ENCODE measurements around the gene CCR9.

Gene CCR9

DNA sequence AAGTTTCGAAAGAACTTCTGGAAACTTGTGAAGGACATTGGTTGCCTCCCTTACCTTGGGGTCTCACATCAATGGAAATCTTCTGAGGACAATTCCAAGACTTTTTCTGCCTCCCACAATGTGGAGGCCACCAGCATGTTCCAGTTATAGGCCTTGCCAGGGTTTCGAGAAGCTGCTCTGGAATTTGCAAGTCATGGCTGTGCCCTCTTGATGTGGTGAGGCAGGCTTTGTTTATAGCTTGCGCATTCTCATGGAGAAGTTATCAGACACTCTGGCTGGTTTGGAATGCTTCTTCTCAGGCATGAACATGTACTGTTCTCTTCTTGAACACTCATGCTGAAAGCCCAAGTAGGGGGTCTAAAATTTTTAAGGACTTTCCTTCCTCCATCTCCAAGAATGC lies 61.0 kb downstream of the CCR9 start:
- no peak for ATAC-seq (replicated peaks; ENCODE audit: extremely low read depth, poor library complexity, severe bottlenecking)
- Mint-ChIP-seq H3K4me3 (peak overlapping the region; percentile 78), H3K9me3 (no peaks in the 10 kb centered on the region), H3K36me3 (ENCODE audit: insufficient read depth) (peaks cover 29% of the 10 kb centered on the region), H3K4me1 (peaks cover 92% of the 10 kb centered on the region), H3K27ac (ENCODE audit: low read depth) (no peak overlapping the region), H3K27me3 (no peaks in the 10 kb centered on the region)
- no peak for DNase-seq (ENCODE audit: low spot score in 2 of 2)

- Mint-ChIP-seq H3K4me1 (peaks cover 90% of the 10 kb centered on the region), H3K27ac (ENCODE audit: low read depth) (no peak overlapping the region)
- no peak for DNase-seq (ENCODE audit: low spot score in 2 of 2)
These were observed 62.0 kb downstream of the CCR9 start for GRCh38 chr3:45948311-45948781.

DNA sequence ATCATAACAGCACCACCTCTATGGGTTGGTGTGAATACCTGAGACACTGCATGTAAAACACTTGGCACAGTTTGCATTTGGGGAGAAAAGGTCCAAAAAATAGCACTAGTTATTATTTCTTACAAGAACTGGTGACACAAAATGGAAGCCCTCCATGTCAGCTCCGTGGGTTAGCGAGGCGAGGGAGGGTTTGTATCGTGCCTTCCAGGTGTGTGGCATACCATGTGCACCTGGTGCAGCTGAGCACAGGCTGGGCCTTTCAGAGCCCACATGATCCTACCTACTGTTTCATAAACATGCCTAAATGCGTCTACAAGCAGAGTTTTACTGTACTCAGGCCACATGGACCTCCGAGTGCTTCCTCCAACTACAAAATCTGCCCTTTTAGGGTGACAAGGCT lies 62.5 kb downstream of the CCR9 start:
- Mint-ChIP-seq H3K9me3 (no peaks in the 10 kb centered on the region), H3K36me3 (ENCODE audit: insufficient read depth) (peaks cover 36% of the 10 kb centered on the region), H3K4me3 (peak overlapping the region; percentile 34), H3K4me1 (peaks cover 85% of the 10 kb centered on the region), H3K27ac (ENCODE audit: low read depth) (peak overlapping the region; percentile 82), H3K27me3 (no peaks in the 10 kb centered on the region)
- DNase-seq (ENCODE audit: low spot score in 2 of 2) = no peak
- no peak for ATAC-seq (replicated peaks; ENCODE audit: extremely low read depth, poor library complexity, severe bottlenecking)

More at GRCh38 chr3:45948311-45948781, 62.0 kb downstream of the CCR9 start:
- Mint-ChIP-seq H3K4me3 (peak overlapping the region; percentile 34), H3K9me3 (no peaks in the 10 kb centered on the region), H3K27me3 (no peaks in the 10 kb centered on the region), H3K36me3 (ENCODE audit: insufficient read depth) (peaks cover 33% of the 10 kb centered on the region)
- ATAC-seq (replicated peaks; ENCODE audit: extremely low read depth, poor library complexity, severe bottlenecking) = no peak

- H3K4me3 Mint-ChIP-seq = peak overlapping the region; percentile 51
- peak overlapping the region; percentile 82 for H3K27ac Mint-ChIP-seq (ENCODE audit: low read depth)
- peaks cover 82% of the 10 kb centered on the region for H3K4me1 Mint-ChIP-seq
These were observed 63.1 kb downstream of the CCR9 start for GRCh38 chr3:45949432-45949831.

DNA sequence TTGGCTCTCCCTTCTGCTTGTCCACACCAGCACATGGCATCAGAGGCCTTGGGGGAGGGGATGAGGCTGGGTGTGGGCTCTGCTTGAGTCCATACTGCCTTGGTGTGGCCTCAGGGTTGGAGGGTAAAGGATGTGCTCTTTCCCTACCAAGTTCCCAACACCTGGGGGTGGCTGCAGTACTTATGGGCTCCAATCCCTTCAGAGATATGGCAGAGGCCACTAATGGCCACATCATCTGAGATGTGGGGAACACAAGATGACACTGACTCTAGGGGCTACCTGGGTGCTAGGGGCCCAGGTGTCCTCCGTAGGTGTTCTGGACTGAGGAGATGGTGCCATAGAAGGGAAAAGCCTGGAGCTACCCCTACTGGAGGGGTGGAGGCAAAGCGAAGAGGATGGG lies 63.8 kb downstream of the CCR9 start:
- Mint-ChIP-seq H3K36me3 (ENCODE audit: insufficient read depth) (peaks cover 44% of the 10 kb centered on the region), H3K27me3 (no peaks in the 10 kb centered on the region), H3K4me1 (peaks cover 77% of the 10 kb centered on the region)

More at GRCh38 chr3:45949432-45949831, 63.1 kb downstream of the CCR9 start:
- ATAC-seq (replicated peaks; ENCODE audit: extremely low read depth, poor library complexity, severe bottlenecking) (no peak), DNase-seq (ENCODE audit: low spot score in 2 of 2) (no peak)
- Mint-ChIP-seq H3K9me3 (no peaks in the 10 kb centered on the region), H3K27me3 (no peaks in the 10 kb centered on the region), H3K36me3 (ENCODE audit: insufficient read depth) (peaks cover 42% of the 10 kb centered on the region)

GRCh38 chr3:45950686-45951600 lies 64.6 kb downstream of the CCR9 start:
- Mint-ChIP-seq H3K27me3 (no peaks in the 10 kb centered on the region), H3K36me3 (ENCODE audit: insufficient read depth) (peaks cover 49% of the 10 kb centered on the region), H3K4me1 (peaks cover 72% of the 10 kb centered on the region), H3K9me3 (no peaks in the 10 kb centered on the region), H3K27ac (ENCODE audit: low read depth) (peak overlapping the region; percentile 82), H3K4me3 (peak overlapping the region; percentile 51)
- ATAC-seq (replicated peaks; ENCODE audit: extremely low read depth, poor library complexity, severe bottlenecking) = peak; percentile 92
- DNase-seq (ENCODE audit: low spot score in 2 of 2) = peak in 1 of 2 donors; percentile 65

More for the DNA sequence above, 63.8 kb downstream of the CCR9 start:
- Mint-ChIP-seq H3K9me3 (no peaks in the 10 kb centered on the region), H3K27ac (ENCODE audit: low read depth) (peak overlapping the region; percentile 82), H3K4me3 (peak overlapping the region; percentile 51)
- no peak for DNase-seq (ENCODE audit: low spot score in 2 of 2)
- ATAC-seq (replicated peaks; ENCODE audit: extremely low read depth, poor library complexity, severe bottlenecking) = no peak

GRCh38 chr3:45951946-45952345 lies 65.6 kb downstream of the CCR9 start:
- Mint-ChIP-seq H3K9me3 (no peaks in the 10 kb centered on the region), H3K4me1 (peaks cover 68% of the 10 kb centered on the region), H3K4me3 (peak overlapping the region; percentile 51), H3K36me3 (ENCODE audit: insufficient read depth) (peaks cover 51% of the 10 kb centered on the region), H3K27ac (ENCODE audit: low read depth) (peak overlapping the region; percentile 82), H3K27me3 (no peaks in the 10 kb centered on the region)
- DNase-seq (ENCODE audit: low spot score in 2 of 2) (no peak), ATAC-seq (replicated peaks; ENCODE audit: extremely low read depth, poor library complexity, severe bottlenecking) (no peak)

DNA sequence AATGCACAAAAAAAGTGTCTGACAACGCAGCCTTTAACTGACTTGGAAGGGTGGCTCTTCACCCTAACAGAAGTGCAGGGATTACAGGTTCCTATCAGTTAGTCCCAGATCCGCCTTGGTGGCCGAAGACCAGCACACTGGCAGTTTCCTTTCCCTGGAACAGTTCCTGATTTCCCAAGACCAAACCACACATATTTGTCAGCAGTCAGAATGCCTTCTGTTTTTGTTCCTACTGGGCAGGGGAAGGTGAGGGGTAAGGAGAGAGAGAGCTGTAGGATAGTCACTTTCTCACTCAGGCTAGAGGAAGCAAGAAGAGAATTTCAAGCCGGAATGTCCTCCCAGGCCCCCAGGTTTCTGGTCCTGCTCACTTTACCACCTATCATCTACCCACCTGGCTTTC lies 66.1 kb downstream of the CCR9 start:
- Mint-ChIP-seq H3K4me3 (no peak overlapping the region), H3K27me3 (no peaks in the 10 kb centered on the region), H3K27ac (ENCODE audit: low read depth) (peak overlapping the region; percentile 82)

More for the DNA sequence above, 66.1 kb downstream of the CCR9 start:
- H3K36me3 Mint-ChIP-seq (ENCODE audit: insufficient read depth) = peaks cover 54% of the 10 kb centered on the region
- no peak for DNase-seq (ENCODE audit: low spot score in 2 of 2)
- H3K9me3 Mint-ChIP-seq = no peaks in the 10 kb centered on the region
- no peak for ATAC-seq (replicated peaks; ENCODE audit: extremely low read depth, poor library complexity, severe bottlenecking)
- H3K4me1 Mint-ChIP-seq = peaks cover 69% of the 10 kb centered on the region

Data from central memory CD8-positive, alpha-beta T cell (primary cell).